Suppressor macrophage treated with lipopolysaccharide for 4 hours (primary cell): ENCODE measurements around the gene MED25.
"Not testable (repeated sequence)": the region's sequence is repeated elsewhere in the genome, so short reads cannot be mapped to it uniquely, and the experiment has no call there.

Source experiments
- DNase-seq: peaks from one replicate; pipeline ENCODE4 v3.0.0-alpha.2; 2020

The MED25 gene

DNA sequence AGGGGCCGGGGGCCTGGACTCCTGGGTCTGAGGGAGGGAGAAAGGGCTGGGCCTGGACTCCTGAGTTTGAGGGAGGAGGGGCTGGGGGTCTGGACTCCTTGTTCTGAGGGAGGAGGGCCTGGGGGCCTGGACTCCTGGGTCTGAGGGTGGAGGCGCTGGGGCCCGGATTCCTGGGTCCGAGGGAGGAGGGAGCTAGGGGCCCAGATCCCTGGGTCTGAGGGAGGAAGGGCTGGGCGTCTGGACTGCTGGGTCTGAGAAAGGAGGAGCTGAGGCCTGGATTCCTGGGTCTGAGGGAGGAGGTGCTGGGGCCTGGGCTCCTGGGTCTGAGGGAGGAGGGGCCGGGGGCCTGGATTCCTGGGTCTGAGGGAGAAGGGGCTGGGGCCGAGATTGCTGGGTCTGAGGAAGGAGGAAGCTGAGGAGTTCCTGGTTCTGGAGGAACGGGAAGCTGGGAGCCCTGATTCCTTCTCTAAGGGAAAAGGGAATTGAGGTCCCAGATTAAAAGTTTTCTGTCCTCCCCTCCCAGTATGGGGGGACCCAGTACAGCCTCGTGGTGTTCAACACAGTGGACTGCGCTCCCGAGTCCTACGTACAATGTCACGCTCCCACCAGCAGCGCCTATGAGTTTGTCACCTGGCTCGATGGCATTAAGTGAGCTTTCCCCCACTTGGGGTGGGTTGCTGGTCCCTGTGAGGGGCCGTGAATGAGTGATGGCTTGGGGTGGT is 721 bp downstream of the MED25 start:
- peak; percentile 30 for DNase-seq

DNA sequence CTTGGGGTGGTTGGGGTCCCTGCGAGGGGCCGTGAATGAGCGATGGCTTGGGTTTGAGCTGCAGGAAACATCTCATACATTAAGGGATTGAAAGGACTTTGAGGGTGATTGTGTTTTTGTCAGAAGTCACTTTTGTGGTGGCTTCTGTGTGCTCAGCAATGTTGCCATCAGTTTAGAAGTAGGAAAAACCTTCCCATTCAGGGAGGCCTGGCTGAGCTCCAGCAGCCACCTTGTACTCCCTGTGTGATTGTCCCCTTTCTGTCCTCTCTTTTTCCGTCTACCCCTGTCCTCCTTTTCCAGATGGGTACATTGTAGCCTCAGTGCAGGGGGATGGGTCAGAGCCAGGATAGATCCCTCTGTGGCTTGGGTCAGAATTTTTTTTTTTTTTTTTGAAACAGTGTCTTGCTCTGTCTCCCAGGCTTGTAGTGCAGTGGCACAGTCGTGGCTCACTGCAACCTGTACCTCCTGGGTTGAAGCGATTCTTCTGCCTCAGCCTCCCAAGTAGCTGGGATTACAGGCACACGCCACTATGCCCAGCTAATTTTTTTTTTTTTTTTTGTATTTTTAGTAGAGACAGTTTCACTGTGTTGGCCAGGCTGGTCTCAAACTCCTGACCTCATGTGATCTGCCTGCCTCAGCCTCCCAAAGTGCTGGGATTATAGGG is 1.5 kb downstream of the MED25 start:
- not testable (repeated sequence) for DNase-seq

DNA sequence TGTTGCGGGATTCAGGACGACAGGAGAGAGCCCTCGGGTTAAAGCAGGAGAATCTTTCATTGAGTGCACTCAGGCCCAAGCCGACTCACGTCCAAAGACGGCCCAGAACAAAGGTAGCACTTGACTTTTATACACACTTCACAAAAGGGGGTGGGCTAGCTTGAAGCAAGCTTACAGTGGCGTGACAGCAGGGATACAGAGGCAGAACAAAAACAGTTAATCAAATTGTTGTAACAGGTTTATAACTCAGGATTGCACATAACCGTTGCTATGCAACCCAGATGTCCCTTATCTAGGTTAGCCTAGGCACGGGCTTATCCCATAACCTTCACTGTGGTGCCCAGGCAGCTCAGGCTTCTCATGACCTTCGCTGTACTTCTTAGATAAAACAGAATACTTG is 2.0 kb downstream of the MED25 start:
- no peak for DNase-seq

DNA sequence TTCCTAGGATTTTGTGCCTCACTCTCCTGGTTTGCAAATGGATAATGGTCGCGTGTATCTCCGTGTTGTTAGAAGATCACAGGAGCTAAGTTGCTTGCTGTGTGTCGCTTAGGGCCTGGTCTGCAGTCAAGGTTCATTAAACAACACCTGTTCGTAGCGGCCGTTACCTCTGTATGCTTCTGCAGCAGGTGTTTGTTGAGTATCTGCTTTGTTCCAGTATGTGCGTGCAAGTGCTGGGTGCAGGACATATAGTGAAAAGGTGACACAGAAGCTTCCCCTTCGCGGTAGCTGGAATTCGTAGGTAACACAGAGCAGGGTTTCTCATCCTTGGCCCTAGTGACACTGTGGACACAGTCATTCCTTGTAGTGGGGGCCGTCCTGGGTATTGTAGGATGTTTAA is 5.4 kb downstream of the MED25 start:
- no peak for DNase-seq

DNA sequence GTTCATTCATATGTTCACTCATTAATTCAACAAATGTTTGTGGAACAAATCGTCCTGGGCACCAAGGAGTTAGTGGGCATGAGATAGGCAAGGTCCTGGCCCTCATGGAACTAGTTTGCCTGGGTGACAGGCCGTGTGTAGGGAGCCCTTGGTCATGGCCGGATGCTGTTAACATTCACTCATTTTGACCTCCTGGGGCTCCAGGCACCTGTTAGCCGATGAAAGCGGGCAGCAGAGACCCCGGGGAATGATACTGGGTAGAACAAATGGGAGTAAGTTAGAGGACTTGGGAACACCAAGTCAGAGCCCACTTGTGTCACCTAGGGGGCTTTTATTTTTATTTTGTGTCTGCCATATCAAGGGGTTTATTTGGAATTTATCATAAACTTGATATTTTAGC is 6.6 kb downstream of the MED25 start:
- no peak for DNase-seq

DNA sequence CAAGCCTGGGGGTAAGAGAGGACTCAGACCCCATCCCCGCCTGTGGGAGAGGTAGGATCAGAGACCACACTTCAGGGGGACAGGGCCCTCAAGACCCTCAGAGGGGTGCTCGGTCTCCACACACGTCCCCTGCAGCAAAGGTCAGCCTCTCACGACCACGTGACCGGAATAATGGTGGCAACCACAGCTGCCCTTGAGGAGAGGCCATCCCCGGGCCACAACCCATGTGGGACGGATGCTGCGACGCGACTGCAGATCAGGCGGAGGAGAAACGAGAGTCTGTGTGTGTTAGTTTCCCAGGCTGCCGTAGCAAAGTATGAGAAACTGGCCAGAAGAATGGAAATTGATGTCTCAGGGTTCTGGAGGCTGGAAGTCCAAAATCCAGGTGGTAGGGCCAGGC is 8.9 kb downstream of the MED25 start:
- DNase-seq, result no peak

DNA sequence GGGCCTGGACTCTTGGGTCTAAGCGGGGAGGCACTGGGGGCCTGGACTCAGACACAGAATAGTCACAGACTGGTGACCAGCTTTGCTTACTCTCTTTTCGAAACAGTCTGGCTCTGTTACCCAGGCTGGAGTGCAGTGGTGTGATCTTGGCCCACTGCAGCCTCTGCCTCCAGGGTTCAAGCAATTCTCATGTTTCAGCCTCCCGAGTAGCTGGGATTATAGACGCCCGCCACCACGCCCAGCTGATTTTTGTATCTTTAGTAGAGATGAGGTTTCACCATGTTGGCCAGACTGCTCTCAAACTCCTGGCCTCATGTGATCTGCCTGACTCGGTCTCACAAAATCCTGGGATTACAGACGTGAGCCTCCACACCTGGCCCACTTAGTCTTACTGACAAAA is 11.1 kb downstream of the MED25 start:
- DNase-seq, result no peak

DNA sequence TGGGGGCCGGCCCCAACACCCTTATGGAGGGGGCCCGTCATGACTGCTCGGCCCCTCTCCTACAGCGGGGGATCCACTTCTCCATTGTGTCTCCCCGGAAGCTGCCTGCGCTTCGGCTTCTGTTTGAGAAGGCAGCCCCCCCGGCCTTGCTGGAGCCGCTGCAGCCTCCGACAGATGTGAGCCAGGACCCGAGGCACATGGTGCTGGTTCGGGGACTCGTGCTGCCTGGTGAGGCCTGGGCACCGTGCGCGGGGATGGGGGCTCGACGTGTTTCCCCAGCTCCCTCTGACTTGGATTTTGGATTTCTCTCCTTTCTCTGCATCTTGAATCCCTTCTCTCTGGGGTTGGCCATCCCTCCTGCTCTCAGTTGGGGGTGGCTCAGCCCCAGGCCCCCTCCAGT is 11.6 kb downstream of the MED25 start:
- DNase-seq, result no peak

DNA sequence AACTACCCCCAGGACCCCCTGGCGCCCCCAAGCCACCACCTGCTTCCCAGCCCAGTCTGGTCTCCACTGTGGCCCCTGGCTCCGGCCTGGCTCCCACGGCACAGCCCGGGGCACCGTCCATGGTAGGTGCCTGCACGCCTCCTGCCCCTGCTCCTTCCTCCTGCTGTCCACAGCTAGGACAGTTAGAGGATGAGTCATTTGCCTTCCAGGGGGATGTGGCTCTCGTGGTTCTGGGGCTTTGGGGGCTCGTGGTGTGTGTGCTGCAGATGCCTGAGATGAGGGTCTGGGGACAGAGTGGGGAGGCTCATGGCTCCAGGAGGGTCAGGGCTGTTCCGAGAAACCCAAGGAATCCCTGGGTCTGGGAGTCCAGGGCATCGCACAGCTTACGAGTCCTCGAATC is 12.7 kb downstream of the MED25 start:
- DNase-seq, result no peak

DNA sequence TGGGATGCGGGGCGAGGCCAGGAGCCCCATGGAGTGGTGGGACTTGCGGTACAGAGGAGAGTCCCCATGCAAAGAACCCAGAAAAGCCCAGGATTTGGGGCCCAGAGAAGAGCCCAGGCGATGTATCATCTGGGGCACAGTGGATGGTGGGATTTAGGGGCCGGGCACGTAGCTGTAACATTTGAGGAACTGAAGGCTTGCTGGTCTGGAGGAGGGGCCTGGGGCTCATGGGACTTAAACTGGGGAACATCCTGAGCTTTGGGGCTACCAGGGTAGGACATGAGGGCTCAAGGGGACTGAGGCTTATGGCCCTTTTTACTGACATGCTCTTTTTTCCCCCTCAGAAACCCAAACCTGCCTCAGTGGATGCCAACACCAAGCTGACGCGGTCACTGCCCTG is 13.5 kb downstream of the MED25 start:
- DNase-seq, result no peak

DNA sequence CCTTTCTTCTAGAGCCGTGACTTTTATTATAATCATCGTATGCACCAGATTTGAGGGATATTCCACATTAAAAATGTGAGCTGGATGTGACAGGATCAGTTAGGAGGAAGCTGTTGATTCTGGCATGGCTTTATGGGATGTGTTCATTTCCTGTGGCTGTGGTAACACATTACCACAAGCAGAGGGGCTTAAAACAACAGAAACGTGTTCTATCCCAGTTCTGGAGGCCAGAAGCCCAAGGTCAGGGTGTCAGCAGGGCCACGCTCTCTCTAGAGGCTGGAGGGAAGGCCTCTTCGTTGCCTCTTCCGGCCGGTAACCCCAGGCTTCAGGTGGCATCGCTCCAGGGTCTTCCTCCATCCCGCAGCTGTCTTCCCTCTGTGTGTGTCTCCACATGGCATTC is 14.5 kb downstream of the MED25 start:
- DNase-seq, result no peak

DNA sequence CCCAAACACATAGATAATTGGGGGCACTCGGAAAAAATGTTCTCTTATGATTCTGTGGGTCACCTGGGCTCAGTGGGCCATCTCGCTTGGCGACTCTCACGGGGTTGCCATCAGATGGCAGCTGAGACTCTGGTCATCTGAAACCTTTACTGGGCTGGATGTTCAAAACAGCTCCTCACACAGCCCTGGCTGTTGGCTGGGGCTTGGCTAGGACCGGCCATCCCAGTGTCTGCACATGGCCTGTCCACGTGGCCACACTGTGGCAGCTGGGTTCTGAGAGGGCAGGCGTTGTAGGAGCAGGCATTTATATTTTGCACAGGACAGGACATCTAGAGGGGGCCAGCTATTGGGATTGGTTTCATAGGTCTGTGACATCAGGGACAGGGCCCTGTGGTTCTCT is 15.5 kb downstream of the MED25 start:
- no peak for DNase-seq

DNA sequence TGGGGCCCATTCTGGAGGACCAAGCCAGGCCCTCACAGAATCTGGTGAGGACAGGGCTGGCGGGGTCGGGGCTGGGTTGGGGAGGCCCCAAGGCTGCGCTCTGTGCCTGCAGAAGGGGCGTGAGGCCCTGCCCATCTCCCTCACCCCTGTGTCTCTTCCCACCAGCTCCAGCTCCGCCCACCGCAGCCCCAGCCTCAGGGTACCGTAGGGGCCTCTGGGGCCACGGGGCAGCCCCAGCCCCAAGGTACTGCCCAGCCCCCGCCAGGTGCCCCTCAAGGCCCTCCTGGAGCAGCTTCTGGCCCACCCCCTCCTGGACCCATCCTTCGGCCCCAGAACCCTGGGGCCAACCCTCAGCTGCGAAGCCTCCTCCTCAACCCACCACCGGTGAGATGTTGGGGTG is 17.5 kb downstream of the MED25 start:
- no peak for DNase-seq

DNA sequence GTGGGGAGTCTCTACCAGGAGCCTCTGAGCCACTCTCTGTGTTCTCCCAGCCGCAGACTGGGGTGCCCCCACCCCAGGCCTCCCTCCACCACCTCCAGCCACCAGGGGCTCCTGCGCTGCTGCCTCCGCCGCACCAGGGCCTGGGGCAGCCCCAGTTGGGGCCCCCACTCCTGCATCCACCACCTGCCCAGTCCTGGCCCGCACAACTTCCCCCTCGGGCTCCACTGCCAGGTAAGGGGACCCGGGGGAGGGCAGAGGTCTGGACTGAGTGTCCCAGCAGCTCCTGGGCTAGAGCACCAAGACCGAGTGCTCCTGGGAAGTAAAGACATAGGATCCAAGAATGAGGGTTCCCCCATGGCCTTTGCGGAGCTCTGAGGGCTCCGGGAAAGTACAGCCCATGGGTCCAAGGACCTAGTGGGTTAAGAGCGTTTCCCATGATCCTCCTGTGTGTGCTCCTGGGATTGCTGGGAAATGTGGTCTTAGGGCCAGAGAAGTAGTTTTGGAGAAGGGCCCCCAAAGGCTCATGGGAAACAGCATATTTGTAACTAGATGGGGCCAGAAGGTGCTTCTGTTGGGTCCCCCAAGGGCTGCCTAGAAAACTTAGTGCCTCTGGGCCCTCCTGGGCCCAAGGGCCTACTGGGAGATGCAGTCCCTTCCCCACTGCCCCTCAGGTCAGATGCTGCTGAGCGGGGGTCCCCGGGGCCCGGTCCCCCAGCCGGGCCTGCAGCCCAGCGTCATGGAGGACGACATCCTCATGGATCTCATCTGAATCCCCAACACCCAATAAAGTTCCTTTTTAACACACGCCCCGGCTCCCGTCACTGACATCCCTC is 18.3 kb downstream of the MED25 start:
- no peak for DNase-seq

DNA sequence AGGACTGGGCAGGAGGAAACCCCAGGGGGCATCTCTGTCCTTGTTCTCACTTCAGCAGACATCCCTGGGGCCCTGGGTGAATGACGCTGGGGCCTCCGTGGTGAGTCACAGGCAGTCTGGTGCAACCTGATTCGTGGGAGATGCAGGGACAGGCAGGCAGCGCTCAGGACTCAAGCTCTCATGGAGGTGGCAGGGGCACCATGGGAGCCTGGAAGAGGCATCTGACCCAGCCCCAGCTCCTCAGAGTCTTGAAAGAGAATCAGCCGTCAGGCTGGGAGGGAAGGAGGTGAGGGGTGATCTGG is 18.9 kb downstream of the MED25 start:
- DNase-seq, result no peak

DNA sequence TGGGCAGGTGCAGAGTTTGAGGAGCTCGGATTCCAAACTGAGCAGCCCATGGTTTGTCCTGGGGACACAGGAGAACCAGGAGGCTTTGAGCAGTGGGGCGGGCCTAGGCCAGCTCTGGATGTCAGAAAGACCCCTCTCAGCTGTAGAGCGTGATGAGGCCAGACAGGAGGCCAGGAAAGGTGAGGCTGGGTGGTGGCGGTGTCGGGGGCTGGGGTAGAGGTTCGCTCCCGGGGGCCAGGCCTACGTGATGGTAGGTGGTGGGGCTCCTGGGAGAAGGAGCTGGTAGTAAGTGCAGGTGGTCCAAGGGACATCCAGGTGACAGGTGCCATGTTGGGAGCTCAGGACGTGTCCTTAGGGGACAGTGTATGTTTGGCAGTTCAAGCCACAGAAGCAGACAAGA is 19.3 kb downstream of the MED25 start:
- DNase-seq, result no peak

DNA sequence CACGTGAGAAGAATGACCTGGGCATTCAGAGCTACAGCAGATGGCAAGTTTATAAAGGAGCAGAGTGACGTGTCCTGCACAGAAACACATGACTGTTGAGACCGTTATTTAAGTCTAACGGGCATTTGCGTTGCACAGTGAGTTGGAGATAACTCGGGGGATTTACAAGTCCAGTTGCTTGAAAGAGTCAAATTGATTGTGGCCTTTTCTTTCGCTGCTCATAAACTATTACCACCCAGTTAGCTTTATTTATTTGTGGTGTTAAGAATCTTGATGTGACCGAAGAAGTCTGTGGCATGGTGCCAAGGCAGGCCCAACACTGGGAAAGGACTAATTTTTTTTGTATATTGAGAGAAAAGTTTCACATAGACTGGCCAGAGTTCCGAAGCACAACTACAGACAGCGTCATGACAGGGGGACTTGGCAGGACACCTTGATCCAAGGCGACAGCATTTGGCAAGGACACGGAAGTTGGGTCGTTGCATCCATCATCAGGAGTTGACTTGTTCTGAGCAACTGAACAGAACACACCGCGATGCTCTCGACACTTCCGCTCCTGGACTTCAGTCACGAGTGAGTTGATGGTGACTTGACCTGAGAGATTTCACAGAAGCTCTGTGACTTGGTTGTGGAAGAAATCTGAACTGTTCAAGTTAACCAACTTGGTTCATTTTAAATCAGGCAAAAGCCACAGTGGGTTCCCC is 20.9 kb downstream of the MED25 start:
- DNase-seq, result no peak

DNA sequence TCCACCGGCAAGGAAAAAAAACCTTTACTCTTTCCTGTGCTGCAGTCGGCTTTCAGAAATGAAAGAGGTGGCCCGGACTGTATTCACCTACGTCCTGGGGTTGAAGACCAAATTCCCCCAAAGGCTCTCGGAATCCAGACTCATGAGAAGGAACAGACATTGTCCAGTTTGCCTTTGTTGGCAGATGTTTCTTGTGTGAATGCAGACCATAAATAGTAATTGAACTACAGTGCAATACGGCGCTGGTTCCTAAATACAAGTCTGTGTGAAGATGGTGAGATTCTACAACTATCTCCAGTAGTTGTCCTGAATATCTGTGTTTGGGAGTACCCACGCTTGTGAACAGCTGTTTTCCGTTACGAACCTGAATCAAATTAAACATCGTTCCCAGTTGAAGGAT is 21.6 kb downstream of the MED25 start:
- no peak for DNase-seq

DNA sequence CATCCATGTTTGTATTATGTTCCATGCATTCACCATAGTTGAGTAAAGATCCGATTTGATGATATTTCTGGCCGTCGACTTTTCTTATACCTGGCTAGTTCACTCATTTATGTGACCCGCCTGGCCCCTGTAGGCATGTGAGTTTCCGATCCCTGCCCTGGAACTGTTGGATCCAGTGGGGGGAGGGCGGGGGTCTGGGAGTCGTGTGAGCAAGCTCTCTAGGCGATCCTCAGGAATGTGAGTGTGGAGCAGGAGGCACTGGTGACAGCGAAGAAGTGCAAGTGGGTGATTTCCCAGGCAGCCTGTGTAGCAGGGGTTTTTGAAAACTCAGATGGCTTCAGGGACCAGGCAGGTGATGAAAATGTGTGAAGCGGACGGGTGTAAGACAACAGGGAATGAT is 22.2 kb downstream of the MED25 start:
- no peak for DNase-seq

DNA sequence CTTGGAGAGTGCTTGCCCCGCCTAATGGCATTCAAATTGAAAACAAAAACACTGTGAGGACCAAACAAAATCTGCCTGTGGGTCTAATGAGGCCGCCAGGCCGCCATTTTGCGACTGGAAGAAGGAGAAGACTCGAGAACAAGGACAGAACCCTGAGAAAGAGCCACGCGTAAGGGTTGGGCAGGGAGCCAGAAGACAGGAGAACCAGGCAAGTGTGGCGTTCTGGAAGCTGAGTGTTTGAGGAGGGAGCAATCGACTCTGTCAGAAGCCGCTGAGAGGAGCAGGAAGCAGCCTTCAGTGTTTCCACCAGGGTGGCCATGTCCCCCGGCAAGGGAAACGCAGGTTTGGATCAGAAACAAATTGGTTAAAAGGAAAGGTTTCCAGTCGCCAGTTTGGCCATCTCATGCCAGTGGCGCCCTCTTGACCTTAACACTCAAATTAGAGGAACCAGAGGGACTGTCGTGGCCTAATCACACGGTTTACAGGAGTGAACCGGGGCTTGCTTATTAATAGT is 22.7 kb downstream of the MED25 start:
- no peak for DNase-seq

DNA sequence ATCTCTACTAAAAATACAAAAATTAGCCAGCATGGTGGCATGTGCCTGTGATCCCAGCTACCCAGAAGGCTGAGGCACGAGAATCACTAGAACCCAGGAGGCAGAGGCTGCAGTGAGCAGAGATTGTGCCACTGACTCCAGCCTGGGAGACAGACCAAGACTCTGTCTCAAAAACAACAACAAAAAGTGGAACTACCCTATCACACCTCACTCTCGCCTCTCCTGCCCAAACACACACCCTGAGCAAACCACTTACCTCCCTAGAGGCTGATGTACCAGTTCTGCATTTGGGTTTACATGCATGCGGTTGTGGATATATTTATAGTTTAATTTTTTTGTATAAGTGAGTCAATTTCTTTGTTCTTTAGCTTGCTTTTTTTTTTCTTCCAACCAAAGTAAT is 25.2 kb downstream of the MED25 start:
- DNase-seq, result no peak

DNA sequence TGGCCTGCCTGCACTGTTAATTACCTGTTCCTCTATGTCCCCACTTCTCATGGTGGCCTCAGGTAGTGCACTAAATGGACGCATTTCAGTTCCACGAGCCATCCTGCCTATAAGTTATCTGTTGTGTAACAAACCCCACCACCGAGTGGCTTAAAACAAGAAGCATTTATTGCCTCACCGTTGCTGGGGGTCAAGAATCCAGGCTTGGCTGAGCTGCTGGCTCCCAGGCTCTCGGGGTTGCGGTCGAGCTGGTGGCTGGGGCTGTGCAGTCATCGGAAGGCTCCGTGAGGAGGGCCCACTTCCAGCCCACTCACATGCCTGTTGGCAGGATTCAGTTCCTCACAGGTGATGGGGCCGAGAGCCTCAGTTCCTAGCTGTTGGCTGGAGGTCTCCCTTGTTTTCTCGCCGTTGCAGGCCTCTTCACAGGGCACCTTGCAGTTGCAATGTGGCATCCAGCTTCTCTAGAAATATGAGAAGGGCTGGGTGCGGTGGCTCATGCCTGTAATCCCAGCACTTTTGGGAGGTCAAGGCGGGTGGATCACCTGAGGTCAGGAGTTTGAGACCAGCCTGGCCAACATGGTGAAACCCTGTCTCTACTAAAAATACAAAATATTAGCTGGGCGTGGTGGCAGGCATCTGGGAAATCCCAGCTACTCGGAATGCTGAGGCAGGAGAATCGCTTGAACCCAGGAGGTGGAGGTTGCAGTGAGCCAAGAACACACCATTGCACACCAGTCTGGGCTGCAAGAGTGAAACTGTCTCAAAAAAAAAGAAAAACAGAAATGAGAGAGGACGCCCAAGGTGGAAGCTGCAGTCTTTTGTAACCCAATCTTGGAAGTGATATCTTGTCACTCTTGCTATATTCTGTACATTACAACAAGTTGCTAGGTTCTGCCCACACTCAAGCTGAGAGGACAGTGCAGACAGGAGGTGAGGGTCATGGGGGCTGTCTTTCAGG is 26.3 kb downstream of the MED25 start:
- peak; percentile 31 for DNase-seq
